ENCODE measurements around the gene INPP5D.
"Not testable (repeated sequence)": the region's sequence is repeated elsewhere in the genome, so short reads cannot be mapped to it uniquely, and the experiment has no call there.

The INPP5D gene

GRCh38 chr2:233059797-233060500, at the start of gene INPP5D:
Gene INPP5D (plus strand): TSS chr2:233060342. CDS start chr2:233060479, 137 bp downstream.
- no peak for DNase-seq (ENCODE audit: low read depth, low spot score)
- no peak within 1 kb of the TSS for H3K27ac ChIP-seq

- DNase-seq (ENCODE audit: low read depth, low spot score) = no peak
- H3K27ac ChIP-seq = no peak overlapping the region
These were observed 49.4 kb upstream of the INPP5D start for GRCh38 chr2:233010569-233011267.

DNA sequence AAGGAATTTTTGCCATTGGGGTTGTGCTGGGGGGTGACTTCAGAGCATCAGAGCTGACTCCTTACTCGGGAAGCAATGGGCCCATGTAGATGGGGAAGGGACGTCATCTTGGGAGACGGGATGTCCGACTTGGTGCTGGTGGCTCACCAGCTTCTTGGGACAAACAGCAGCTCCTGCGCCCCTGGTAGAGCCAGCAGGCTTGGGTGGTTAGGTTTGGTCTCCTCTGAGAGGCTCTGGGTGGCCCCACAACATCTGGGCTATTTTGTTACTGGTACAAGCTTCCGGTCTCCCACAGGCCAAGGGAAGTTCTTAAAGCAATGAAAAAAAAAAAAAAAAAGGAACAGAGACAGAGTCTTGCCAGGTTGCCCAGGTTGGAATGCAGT, 48.9 kb upstream of the INPP5D start:
- no peak for DNase-seq (ENCODE audit: low read depth, low spot score)
- H3K27ac ChIP-seq = no peak overlapping the region

DNA sequence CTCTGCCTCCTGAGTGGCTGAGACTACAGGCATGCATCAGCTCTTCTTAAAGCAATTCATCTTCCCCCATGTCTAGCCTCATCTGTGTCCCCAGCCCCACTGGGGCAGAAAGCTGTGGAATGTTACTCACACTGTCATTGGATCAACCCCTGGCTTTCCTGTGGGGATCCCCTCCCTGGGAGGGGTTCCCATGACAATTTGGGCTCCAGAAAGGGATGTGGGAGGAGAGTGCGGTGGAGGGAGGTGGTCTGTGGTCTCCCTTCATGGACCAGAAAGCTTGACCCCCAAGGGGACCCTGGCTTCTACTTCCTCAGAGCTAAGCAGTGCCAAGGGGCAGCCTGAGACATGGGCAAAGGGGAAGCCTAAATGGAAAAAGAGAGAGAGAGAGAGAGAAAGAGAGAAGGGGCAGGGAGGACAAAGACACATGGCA, 48.4 kb upstream of the INPP5D start:
- DNase-seq (ENCODE audit: low read depth, low spot score) = no peak
- H3K27ac ChIP-seq = no peak overlapping the region

DNA sequence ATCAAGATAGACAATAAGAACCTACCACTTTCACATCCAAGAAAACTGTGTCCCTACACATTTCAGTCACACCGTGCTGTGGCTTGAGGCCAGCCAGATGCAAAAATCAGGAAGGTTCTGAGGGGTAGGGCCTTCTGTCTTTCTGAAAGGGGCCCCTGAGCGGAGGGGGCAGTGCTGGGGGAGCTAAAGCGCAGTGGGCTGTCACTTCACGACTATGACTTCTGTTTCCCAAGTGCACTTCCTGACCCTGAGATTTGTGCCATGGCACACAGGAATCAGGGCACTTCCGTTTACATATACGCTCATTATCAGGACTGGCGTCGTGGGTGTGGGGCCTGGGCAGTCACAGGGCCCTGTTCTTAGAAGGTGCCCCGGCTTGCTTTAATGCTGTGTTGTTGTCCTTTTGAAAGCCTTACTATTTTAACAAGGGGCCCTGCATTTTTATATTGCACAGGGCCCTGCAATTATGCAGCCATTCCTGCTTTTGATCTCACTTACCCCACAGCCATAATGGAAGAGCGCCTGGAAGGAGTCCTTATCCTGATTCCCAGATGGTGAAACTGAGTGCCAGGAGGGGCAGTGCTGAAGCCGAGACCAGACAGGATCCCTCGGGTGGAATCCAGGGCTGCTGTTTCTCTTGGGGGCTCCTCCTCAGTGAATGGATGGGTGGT, 47.7 kb upstream of the INPP5D start:
- no peak for DNase-seq (ENCODE audit: low read depth, low spot score)

GRCh38 chr2:233013027-233013461, 47.1 kb upstream of the INPP5D start, which contains the start of gene NGEF:
Gene NGEF (minus strand): TSS chr2:233013256. CDS start chr2:232974890, 38,366 bp downstream.
- no peak for DNase-seq (ENCODE audit: low read depth, low spot score)
- no peak within 1 kb of the TSS for H3K27ac ChIP-seq

More for the DNA sequence above, 47.7 kb upstream of the INPP5D start:
- H3K27ac ChIP-seq = no peak overlapping the region

GRCh38 chr2:233013650-233014049, 46.5 kb upstream of the INPP5D start:
- H3K27ac ChIP-seq = no peak overlapping the region
- no peak for DNase-seq (ENCODE audit: low read depth, low spot score)

GRCh38 chr2:233015019-233015645, 45.0 kb upstream of the INPP5D start:
- no peak overlapping the region for H3K27ac ChIP-seq
- no peak for DNase-seq (ENCODE audit: low read depth, low spot score)

GRCh38 chr2:233017947-233018346, 42.2 kb upstream of the INPP5D start:
- H3K27ac ChIP-seq = no peak overlapping the region
- no peak for DNase-seq (ENCODE audit: low read depth, low spot score)

- not testable (repeated sequence) for DNase-seq (ENCODE audit: low read depth, low spot score); H3K27ac ChIP-seq
These were observed 40.5 kb upstream of the INPP5D start for GRCh38 chr2:233019610-233020009.

DNA sequence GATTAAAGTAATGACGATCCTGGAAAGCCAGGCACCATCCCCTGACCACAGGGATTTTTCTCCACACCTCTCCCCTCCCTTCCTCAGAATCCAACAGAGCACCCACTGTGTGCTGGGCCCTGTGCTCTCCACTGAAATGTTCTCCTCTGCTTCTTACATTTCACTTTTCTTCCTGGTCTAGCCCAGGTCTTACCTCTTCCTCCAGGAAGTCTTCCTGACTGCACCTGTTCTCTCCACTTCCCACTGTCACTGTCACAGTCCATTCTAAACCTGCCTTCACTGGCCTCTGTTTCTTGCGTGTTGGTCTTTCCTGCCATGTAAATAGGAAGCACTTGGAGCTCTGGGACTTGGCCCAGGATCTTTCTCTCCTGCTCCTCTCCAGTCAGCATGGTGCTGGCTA, 39.7 kb upstream of the INPP5D start:
- DNase-seq (ENCODE audit: low read depth, low spot score) = no peak
- H3K27ac ChIP-seq = no peak overlapping the region

DNA sequence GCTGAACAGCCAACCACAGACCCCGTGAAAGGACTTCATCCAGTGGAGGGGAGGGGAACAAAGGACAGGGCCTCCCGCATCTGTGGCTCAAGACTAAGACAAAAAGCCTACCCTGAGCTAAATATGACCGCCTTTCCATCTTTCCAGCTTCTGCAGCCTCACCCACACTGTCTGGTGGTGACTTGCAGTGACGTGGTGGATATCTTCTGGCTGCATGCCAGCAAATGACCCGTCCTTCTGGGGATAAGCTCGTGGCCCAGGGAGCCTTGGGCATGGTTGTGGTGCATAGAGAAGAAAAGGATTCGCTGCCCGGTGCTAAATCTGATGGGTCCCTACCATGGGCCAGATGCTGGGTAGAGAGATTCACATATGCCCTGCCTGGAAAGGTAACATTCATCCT, 38.4 kb upstream of the INPP5D start:
- DNase-seq (ENCODE audit: low read depth, low spot score) = no peak

GRCh38 chr2:233022561-233022960, 37.6 kb upstream of the INPP5D start:
- DNase-seq (ENCODE audit: low read depth, low spot score) = no peak
- no peak overlapping the region for H3K27ac ChIP-seq

More for the DNA sequence above, 38.4 kb upstream of the INPP5D start:
- H3K27ac ChIP-seq = no peak overlapping the region

GRCh38 chr2:233023007-233023760, 37.0 kb upstream of the INPP5D start:
- no peak for DNase-seq (ENCODE audit: low read depth, low spot score)
- no peak overlapping the region for H3K27ac ChIP-seq

DNA sequence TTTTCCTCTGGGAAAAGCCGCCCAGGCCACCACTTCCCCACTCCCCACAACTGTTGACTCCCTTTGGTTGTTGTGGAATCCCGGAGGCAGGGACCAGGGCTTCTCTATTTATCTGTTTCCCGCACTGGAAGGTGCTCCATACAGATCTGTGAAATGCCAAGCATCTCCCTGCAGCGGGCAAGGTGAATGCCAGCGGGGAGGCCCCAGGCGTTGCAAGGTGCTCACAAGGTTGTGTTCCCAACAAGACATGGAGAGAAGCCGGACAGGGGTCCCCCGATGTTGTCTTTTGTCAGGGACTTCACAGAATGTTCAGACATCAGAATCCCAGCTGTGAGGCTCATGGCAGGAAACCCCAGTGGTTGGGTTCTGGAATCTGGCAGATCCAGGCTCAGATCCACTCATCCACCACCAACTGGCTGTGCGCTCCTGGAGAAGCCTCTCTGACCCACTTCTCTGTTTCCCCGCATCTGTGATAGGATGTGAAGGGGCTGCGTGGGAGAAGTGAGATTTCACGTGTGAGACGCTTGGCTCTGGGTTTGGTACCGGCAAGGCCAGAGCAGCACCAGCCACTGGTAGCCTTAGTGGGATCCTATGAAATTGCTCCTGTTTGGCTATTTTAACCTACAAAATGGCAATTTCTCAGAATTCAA, 36.3 kb upstream of the INPP5D start:
- H3K27ac ChIP-seq = no peak overlapping the region

GRCh38 chr2:233025706-233026105, 34.4 kb upstream of the INPP5D start:
- no peak overlapping the region for H3K27ac ChIP-seq
- DNase-seq (ENCODE audit: low read depth, low spot score) = no peak

More for the DNA sequence above, 36.3 kb upstream of the INPP5D start:
- no peak for DNase-seq (ENCODE audit: low read depth, low spot score)

GRCh38 chr2:233026198-233026813, 33.8 kb upstream of the INPP5D start:
- H3K27ac ChIP-seq = no peak overlapping the region
- DNase-seq (ENCODE audit: low read depth, low spot score) = peak; percentile 18

DNA sequence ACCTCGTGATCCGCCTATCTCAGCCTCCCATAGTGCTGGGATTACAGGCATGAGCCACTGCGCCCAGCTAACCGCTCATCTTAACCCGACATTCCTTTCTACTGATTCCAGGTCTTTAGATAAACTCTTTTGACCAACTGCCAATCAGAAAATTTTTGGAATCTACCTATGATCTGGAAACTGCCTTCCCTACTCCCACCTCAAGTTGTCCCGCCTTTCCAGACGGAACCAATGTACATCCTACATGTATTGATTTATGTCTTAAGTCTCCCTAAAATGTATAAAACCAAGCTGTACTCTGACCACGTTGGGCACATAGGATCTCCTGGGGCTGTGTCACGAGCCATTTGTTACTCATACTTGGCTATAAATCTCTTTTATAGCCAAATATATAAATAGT, 30.8 kb upstream of the INPP5D start:
- peak; percentile 14 for DNase-seq (ENCODE audit: low read depth, low spot score)
- H3K27ac ChIP-seq = peak overlapping the region; percentile 71
